Gastrocnemius medialis (tissue), 4 donors: Measurements from ENCODE around the gene CASK. TPM values are rescaled to one million over a fixed set of nuclear protein-coding genes. Genes with fewer than 3 reads are reported as not detected.

ENCODE experiments used
- ATAC-seq, 2 donors: fragments of 150-250 bp; one replicate each; pipeline ENCODE4 v1.9.1; 2016
- DNase-seq, 2 donors: peaks; one replicate each; pipeline ENCODE4 v3.0.0-alpha.2; 2019
- H3K27ac ChIP-seq, 4 donors: fragments of 200-600 bp; sonication (generic); 1 replicate in 1 of 4; 2 replicates in 3 of 4; pipeline ENCODE4 v1.5.1; 2016 to 2018; ENCODE audit warnings: mild to moderate bottlenecking in 2 of 4, moderate library complexity in 1 of 4
- H3K27me3 ChIP-seq, 3 donors: fragments of 200-600 bp; sonication (generic) in 2 of 3; 1 replicate in 1 of 3; 2 replicates in 2 of 3; pipeline versions ENCODE4 v1.5.1 to v1.6.0; 2016 to 2019; ENCODE audit warnings: mild to moderate bottlenecking in 1 of 3, moderate library complexity in 1 of 3
- H3K36me3 ChIP-seq, 2 donors: fragments of 200-600 bp; sonication (generic) in 1 of 2; one replicate each; pipeline ENCODE4 v1.5.1; 2017 to 2018
- H3K4me1 ChIP-seq, 2 donors: fragments of 200-600 bp; sonication (generic) in 1 of 2; one replicate each; pipeline ENCODE4 v1.5.1; 2016 to 2017; ENCODE audit warnings: mild to moderate bottlenecking in 2 of 2
- H3K4me3 ChIP-seq, 4 donors: fragments of 200-600 bp; sonication (generic) in 3 of 4; 1 replicate in 1 of 4; 2 replicates in 3 of 4; pipeline ENCODE4 v1.5.1; 2016 to 2019; ENCODE audit warnings: mild to moderate bottlenecking in 2 of 4
- H3K9me3 ChIP-seq, 3 donors: fragments of 200-600 bp; sonication (generic) in 2 of 3; 1 replicate in 1 of 3; 2 replicates in 2 of 3; pipeline ENCODE4 v1.5.1; 2016 to 2019
- POLR2A ChIP-seq, 2 donors: fragments of 450-650 bp; IDR thresholded peaks; one replicate each; pipeline ENCODE4 v1.6.1; 2017; ENCODE audit warnings: antibody characterized with exemption in 2 of 2, mild to moderate bottlenecking in 2 of 2, moderate library complexity in 2 of 2
- in situ Hi-C, 4 donors: fragments of 200-750 bp; cut with MboI; loops; one replicate each; pipeline versions ENCODE4 v1.15.0 to v1.8.0; 2017; ENCODE audit warnings: low sequenced_read_pairs in 4 of 4
- intact Hi-C: fragments of 100-400 bp; cut with DNase I; formaldehyde crosslinking; loops from one replicate; pipeline ENCODE4 v1.15.1; 2023; ENCODE audit warnings: low total_unique reads
- total RNA-seq, 4 donors: library from RNA; depleted of rRNA; stranded (reverse); fragments of >200 nt; gene quantifications; one replicate each; pipeline versions ENCODE4 v1.1.0 to v1.2.3, GENCODE V29; 2016
- TF ChIP-seq, protein P1 (sequence below), 5 experiments: fragments of 450-650 bp in 3 of 5; fragments of 200-600 bp in 2 of 5; sonication (generic) in 2 of 5; IDR thresholded peaks in 4 of 5; conservative IDR thresholded peaks in 1 of 5; 1 replicate in 4 of 5; 2 replicates in 1 of 5; pipeline ENCODE4 v1.5.1; 2016 to 2019; ENCODE audit warnings: antibody characterized with exemption in 5 of 5, mild to moderate bottlenecking in 3 of 5, moderate library complexity in 3 of 5

Gene CASK
- total RNA-seq, 4 donors from 2014 or later, result 7.3 to 14.3 (median 10.0) TPM

DNA sequence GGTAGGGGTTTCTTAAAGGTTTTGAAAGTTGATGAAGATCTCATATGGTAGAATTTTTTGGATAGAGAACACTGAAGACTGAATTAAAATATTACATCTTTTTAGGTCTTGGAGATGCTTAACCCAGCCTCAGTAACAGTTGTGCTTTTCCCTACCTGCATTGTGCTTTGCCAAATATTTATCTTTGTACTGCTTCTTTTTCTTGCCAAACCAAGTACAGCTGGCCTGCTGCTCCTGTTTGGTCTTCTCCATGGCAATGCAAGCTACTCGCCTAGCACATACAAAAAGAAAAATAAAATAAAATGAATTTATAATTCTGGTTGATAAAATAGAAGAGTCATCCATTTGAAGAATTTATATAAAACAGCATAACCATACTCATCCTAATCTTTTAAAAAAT, 380.8 kb downstream of the CASK start:
- Histone ChIP-seq H3K27ac (no peak overlapping the region), H3K4me3 (no peak overlapping the region), H3K4me1 (no peaks in the 10 kb centered on the region), H3K9me3 (no peaks in the 10 kb centered on the region), H3K27me3 (no peaks in the 10 kb centered on the region), H3K36me3 (no peaks in the 10 kb centered on the region)
- ATAC-seq (no peak), DNase-seq (no peak)
- no peak for TF ChIP-seq POLR2A (IDR thresholded peaks at IDR 0.05)
- TF ChIP-seq, protein P1, sequence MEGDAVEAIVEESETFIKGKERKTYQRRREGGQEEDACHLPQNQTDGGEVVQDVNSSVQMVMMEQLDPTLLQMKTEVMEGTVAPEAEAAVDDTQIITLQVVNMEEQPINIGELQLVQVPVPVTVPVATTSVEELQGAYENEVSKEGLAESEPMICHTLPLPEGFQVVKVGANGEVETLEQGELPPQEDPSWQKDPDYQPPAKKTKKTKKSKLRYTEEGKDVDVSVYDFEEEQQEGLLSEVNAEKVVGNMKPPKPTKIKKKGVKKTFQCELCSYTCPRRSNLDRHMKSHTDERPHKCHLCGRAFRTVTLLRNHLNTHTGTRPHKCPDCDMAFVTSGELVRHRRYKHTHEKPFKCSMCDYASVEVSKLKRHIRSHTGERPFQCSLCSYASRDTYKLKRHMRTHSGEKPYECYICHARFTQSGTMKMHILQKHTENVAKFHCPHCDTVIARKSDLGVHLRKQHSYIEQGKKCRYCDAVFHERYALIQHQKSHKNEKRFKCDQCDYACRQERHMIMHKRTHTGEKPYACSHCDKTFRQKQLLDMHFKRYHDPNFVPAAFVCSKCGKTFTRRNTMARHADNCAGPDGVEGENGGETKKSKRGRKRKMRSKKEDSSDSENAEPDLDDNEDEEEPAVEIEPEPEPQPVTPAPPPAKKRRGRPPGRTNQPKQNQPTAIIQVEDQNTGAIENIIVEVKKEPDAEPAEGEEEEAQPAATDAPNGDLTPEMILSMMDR (IDR thresholded peaks at IDR 0.05 in 4 of 5, conservative IDR thresholded peaks at IDR 0.05 in 1 of 5), result no peak
- in situ Hi-C loops, result no loop called here
- intact Hi-C loops, result no loop called here

DNA sequence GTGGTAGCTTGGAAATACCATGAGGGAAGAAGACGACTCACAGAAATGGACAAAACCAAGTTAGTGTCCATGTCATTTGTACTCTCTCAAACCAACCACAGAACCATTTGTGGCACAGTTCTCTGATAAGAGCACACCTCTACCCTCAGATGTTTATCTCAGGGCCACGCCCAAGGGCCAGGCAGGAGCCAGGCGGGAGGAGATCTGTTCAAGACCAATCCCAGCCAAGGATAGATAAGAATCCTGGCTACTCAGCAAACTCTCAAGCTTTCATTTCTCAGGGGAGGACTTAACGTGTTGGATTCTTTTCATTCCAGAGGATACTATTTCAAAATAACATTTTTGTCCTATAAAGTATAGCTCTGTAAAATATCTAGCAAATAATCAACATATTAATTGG, 381.2 kb downstream of the CASK start:
- intact Hi-C loops, result no loop called here
- in situ Hi-C loops, result no loop called here
- DNase-seq, result no peak

DNA sequence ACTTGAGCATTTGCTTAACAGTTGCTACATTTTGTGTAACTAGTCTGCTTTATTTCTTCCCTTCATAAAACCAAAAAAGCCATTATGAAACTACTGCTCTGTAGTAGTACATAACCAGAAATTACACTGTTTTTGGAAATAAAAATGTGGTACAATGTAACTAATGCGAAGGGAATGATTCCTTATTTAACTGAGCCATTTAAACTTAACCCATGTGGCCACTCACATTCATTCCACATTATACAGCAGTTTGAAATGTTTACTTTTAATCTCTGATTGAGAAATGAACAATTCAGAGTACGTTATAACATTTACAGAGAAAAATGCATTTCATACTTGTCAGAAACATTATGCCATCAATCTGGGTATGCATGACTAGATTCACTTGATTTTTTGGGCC, 382.0 kb downstream of the CASK start:
- no peaks in the 10 kb centered on the region for H3K27me3 ChIP-seq
- no peak overlapping the region for H3K27ac ChIP-seq
- intact Hi-C loops, result no loop called here
- no peaks in the 10 kb centered on the region for H3K4me1 ChIP-seq
- in situ Hi-C loops, result no loop called here
- no peak for ATAC-seq
- TF ChIP-seq, protein P1 (IDR thresholded peaks at IDR 0.05 in 4 of 5, conservative IDR thresholded peaks at IDR 0.05 in 1 of 5), result no peak
- no peak for TF ChIP-seq POLR2A (IDR thresholded peaks at IDR 0.05)
- no peak overlapping the region for H3K4me3 ChIP-seq
- no peaks in the 10 kb centered on the region for H3K36me3 ChIP-seq
- no peaks in the 10 kb centered on the region for H3K9me3 ChIP-seq
- DNase-seq, result no peak

More for the DNA sequence above, 381.2 kb downstream of the CASK start:
- TF ChIP-seq, protein P1 (IDR thresholded peaks at IDR 0.05 in 4 of 5, conservative IDR thresholded peaks at IDR 0.05 in 1 of 5), result no peak
- no peak for TF ChIP-seq POLR2A (IDR thresholded peaks at IDR 0.05)
- Histone ChIP-seq H3K9me3 (no peaks in the 10 kb centered on the region), H3K27me3 (no peaks in the 10 kb centered on the region), H3K36me3 (no peaks in the 10 kb centered on the region), H3K27ac (no peak overlapping the region), H3K4me3 (no peak overlapping the region), H3K4me1 (no peaks in the 10 kb centered on the region)
- no peak for ATAC-seq

DNA sequence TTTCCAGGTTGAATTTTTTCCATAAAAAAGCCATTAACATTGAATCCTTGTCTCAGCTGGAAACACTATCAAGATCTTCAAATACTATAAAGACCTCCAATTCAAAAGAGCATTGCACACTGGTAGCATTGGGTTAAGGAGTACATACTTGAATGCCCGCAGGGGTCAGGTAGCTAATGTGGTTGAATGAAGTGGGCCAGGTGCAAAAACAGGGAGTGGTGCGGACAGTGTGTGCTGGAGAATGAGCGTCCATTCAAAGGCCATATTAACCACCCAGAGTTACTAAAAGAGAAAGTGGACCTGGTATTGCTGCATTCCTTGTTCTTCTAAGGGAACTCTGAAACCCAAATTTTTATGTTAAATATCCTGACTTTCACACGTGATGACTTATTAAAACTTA, 384.6 kb downstream of the CASK start:
- ATAC-seq (no peak), DNase-seq (no peak)
- no peaks in the 10 kb centered on the region for H3K36me3 ChIP-seq
- no peak overlapping the region for H3K4me3 ChIP-seq
- in situ Hi-C loops, result no loop called here
- no peak for TF ChIP-seq POLR2A (IDR thresholded peaks at IDR 0.05)
- TF ChIP-seq, protein P1 (IDR thresholded peaks at IDR 0.05 in 4 of 5, conservative IDR thresholded peaks at IDR 0.05 in 1 of 5), result no peak
- H3K27ac ChIP-seq, result no peak overlapping the region
- no peaks in the 10 kb centered on the region for H3K9me3 ChIP-seq
- H3K27me3 ChIP-seq, result no peaks in the 10 kb centered on the region
- H3K4me1 ChIP-seq, result no peaks in the 10 kb centered on the region
- intact Hi-C loops, result no loop called here

DNA sequence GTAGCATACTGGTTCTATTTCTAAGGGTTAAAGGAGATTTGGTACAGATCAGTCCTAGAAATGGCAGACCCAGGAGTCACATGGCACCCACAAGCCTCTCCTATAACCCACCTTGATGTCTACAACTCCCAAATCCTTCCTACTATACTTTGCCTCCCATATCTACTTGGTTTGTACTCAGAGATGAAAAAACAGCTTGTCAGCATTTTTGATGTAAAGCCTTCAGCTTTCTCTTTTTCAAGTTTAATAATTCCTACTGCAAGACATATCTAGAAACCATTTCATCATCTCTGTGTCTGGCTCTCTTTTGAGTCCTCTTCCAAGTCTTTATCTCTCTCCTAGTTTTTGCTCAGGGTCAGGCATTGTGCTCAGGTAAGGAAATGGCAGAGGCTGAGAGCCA, 393.3 kb downstream of the CASK start:
- no peak for DNase-seq
- Histone ChIP-seq H3K27me3 (no peaks in the 10 kb centered on the region), H3K9me3 (no peaks in the 10 kb centered on the region), H3K4me1 (peaks cover 0 to 2% of the 10 kb centered on the region in 2 donors), H3K36me3 (no peaks in the 10 kb centered on the region), H3K4me3 (no peak overlapping the region), H3K27ac (no peak overlapping the region)
- intact Hi-C loops (no loop called here), in situ Hi-C loops (no loop called here)
- ATAC-seq, result no peak
- TF ChIP-seq POLR2A (IDR thresholded peaks at IDR 0.05), result no peak
- TF ChIP-seq, protein P1 (IDR thresholded peaks at IDR 0.05 in 4 of 5, conservative IDR thresholded peaks at IDR 0.05 in 1 of 5), result no peak
